CD4-positive, alpha-beta T cell (primary cell): ENCODE data around the gene NRSN2. TPM values are rescaled to one million over a fixed set of nuclear protein-coding genes. Genes with fewer than 3 reads are reported as not detected.

ENCODE experiments used
- ATAC-seq: fragments of 200-7000 bp; cut with Tn5 transposase; one replicate; pipeline ENCODE4 v1.10.0; 2022; ENCODE audit warnings: mild to moderate bottlenecking; ENCODE audit not compliant: poor library complexity
- CTCF ChIA-PET: fragments of 350-600 bp; sonication (Branson Sonifier 250); formaldehyde crosslinking; loops from one replicate; lab custom pipeline; 2021; ENCODE audit warnings: antibody characterized with exemption, inconsistent platforms; lab: Charles Lee
- POLR2A ChIA-PET: fragments of 350-600 bp; sonication (Branson Sonifier 250); formaldehyde crosslinking; loops from one replicate; lab custom pipeline; 2021; ENCODE audit warnings: antibody characterized with exemption, inconsistent platforms; lab: Charles Lee
- DNase-seq, 14 experiments: peaks; one replicate each; pipeline ENCODE4 v3.0.0-alpha.2; 2013 to 2020; ENCODE audit warnings: mixed read lengths in 2 of 14
- H3K27ac ChIP-seq, 2 donors: one replicate each; pipeline versions ENCODE4 v1.5.1 to v1.7.0; 2013; ENCODE audit warnings: low read length in 2 of 2, low read depth in 1 of 2, mild to moderate bottlenecking in 1 of 2
- H3K27me3 ChIP-seq, 2 experiments: 1 replicate in 1 of 2; 2 replicates in 1 of 2; pipeline versions ENCODE4 v1.6.1 to v1.7.0; 2013; ENCODE audit warnings: low read length in 2 of 2, control low read depth in 1 of 2, mild to moderate bottlenecking in 1 of 2, moderate library complexity in 1 of 2; ENCODE audit not compliant: insufficient read depth in 2 of 2, control insufficient read depth in 1 of 2
- H3K36me3 ChIP-seq: one replicate; pipeline ENCODE4 v1.6.1; 2013; ENCODE audit warnings: low read length, control low read depth; ENCODE audit not compliant: insufficient read depth
- H3K4me1 ChIP-seq: one replicate; pipeline ENCODE4 v1.6.1; 2013; ENCODE audit warnings: low read length, control low read depth; ENCODE audit not compliant: insufficient read depth
- H3K4me3 ChIP-seq: one replicate; pipeline ENCODE4 v1.5.1; 2013; ENCODE audit warnings: mild to moderate bottlenecking, low read length, moderate library complexity
- H3K9me3 ChIP-seq, 2 experiments: 1 replicate in 1 of 2; 2 replicates in 1 of 2; pipeline versions ENCODE4 v1.6.1 to v1.7.0; 2013; ENCODE audit warnings: low read length in 2 of 2, mild to moderate bottlenecking in 2 of 2, control low read depth in 1 of 2, moderate library complexity in 1 of 2; ENCODE audit not compliant: control insufficient read depth in 1 of 2, insufficient read depth in 1 of 2
- H3K27ac Mint-ChIP-seq: one replicate; pipeline ENCODE4 v1.8.0; 2020; ENCODE audit warnings: mixed read lengths
- H3K27me3 Mint-ChIP-seq: one replicate; pipeline ENCODE4 v1.8.0; 2021; ENCODE audit warnings: mixed read lengths
- H3K36me3 Mint-ChIP-seq: one replicate; pipeline ENCODE4 v1.8.0; 2021; ENCODE audit warnings: low read depth, mixed read lengths
- H3K4me1 Mint-ChIP-seq: one replicate; pipeline ENCODE4 v1.8.0; 2021; ENCODE audit warnings: low read depth, mixed read lengths
- H3K4me3 Mint-ChIP-seq: one replicate; pipeline ENCODE4 v1.8.0; 2020; ENCODE audit warnings: mild to moderate bottlenecking, mixed read lengths
- H3K9me3 Mint-ChIP-seq: one replicate; pipeline ENCODE4 v1.8.0; 2020; ENCODE audit warnings: mixed read lengths
- CTCF ChIP-seq: fragments of 200-600 bp; IDR thresholded peaks from one replicate; pipeline ENCODE4 v1.8.0; 2022; ENCODE audit warnings: antibody characterized with exemption, mild to moderate bottlenecking
- intact Hi-C, 2 experiments: fragments of 100-400 bp; cut with DNase I in 1 of 2; cut with micrococcal nuclease in 1 of 2; formaldehyde crosslinking; loops; one replicate each; pipeline versions ENCODE4 v1.15.1 to v1.9.0; 2023 to 2025; cut with DNase I, micrococcal nuclease
- total RNA-seq, 174 experiments: library from RNA in 2 of 174; stranded (reverse) in 2 of 174; gene quantifications; one replicate each; pipeline ENCODE4 v1.2.3 and lab custom pipeline; 2021 to 2026

NRSN2 gene
- total RNA-seq, 2 experiments from 2014 or later = 0.69 to 1.3 TPM

GRCh38 chr20:347317-347639 lies 367 bp downstream of the NRSN2 start:
- Histone ChIP-seq H3K9me3 (no peaks in the 10 kb centered on the region), H3K4me1 (peaks cover 23% of the 10 kb centered on the region), H3K27me3 (no peaks in the 10 kb centered on the region), H3K27ac (no peak overlapping the region), H3K4me3 (peak overlapping the region; percentile 81), H3K36me3 (no peaks in the 10 kb centered on the region)
- Mint-ChIP-seq H3K9me3 (no peaks in the 10 kb centered on the region), H3K27me3 (no peaks in the 10 kb centered on the region), H3K36me3 (peaks cover 4% of the 10 kb centered on the region), H3K27ac (no peak overlapping the region), H3K4me3 (peak overlapping the region; percentile 72), H3K4me1 (peaks cover 14% of the 10 kb centered on the region)
- no peak for TF ChIP-seq CTCF
- ChIA-PET CTCF (no interaction called here), POLR2A (interaction anchor here (0.9 kb wide), 1 partner anchor 10 kb away, joined by 3 read pairs; no protein-coding TSS in a partner anchor)
- intact Hi-C loops = no loop called here
- DNase-seq (no peak), ATAC-seq (no peak)

GRCh38 chr20:347640-348484 lies 951 bp downstream of the NRSN2 start:
- peak; percentile 67 for ATAC-seq
- DNase-seq = peak in 12 of 14 experiments; percentile 16 to 77 (median 45)
- CTCF ChIA-PET = no interaction called here

More at GRCh38 chr20:347640-348484, 951 bp downstream of the NRSN2 start:
- POLR2A ChIA-PET = no interaction called here
- Mint-ChIP-seq H3K4me1 (peaks cover 14% of the 10 kb centered on the region), H3K36me3 (peaks cover 4% of the 10 kb centered on the region), H3K9me3 (no peaks in the 10 kb centered on the region), H3K27ac (peak overlapping the region; percentile 3), H3K27me3 (no peaks in the 10 kb centered on the region), H3K4me3 (peak overlapping the region; percentile 91)
- Histone ChIP-seq H3K9me3 (no peaks in the 10 kb centered on the region), H3K27me3 (no peaks in the 10 kb centered on the region), H3K4me3 (peak overlapping the region; percentile 81), H3K36me3 (no peaks in the 10 kb centered on the region), H3K27ac (no peak overlapping the region), H3K4me1 (peaks cover 23% of the 10 kb centered on the region)
- TF ChIP-seq CTCF = no peak
- intact Hi-C loops = no loop called here
